EH (cell line): ENCODE results near the gene ARMH3.

ENCODE experiments used
- DNase-seq: peaks from one replicate; pipeline ENCODE4 v3.0.0-alpha.2; 2015; ENCODE audit warnings: low read depth

Gene ARMH3

GRCh38 chr10:101939008-101939648, 116.8 kb downstream of the ARMH3 start:
- DNase-seq: peak; percentile 96

- peak; percentile 94 for DNase-seq
Measured at GRCh38 chr10:101938305-101939007, 117.5 kb downstream of the ARMH3 start.

- no peak for DNase-seq
Measured at GRCh38 chr10:101935431-101935830, 120.5 kb downstream of the ARMH3 start.

GRCh38 chr10:101934686-101935305, 121.2 kb downstream of the ARMH3 start:
- DNase-seq: peak; percentile 10

- DNase-seq: no peak
Measured at GRCh38 chr10:101933976-101934375, 122.0 kb downstream of the ARMH3 start.

- DNase-seq: no peak
Measured at GRCh38 chr10:101932183-101932582, 123.8 kb downstream of the ARMH3 start.

- DNase-seq: no peak
Measured at GRCh38 chr10:101925027-101925426, 130.9 kb downstream of the ARMH3 start.

GRCh38 chr10:101923256-101923655, 132.7 kb downstream of the ARMH3 start:
- no peak for DNase-seq

GRCh38 chr10:101922846-101923245, 133.1 kb downstream of the ARMH3 start:
- no peak for DNase-seq

GRCh38 chr10:101920546-101920945, 135.4 kb downstream of the ARMH3 start:
- DNase-seq: no peak

- no peak for DNase-seq
Measured at GRCh38 chr10:101919026-101919770, 136.8 kb downstream of the ARMH3 start.

- DNase-seq: no peak
Measured at GRCh38 chr10:101912561-101913179, 143.3 kb downstream of the ARMH3 start.

GRCh38 chr10:101906586-101907183, 149.3 kb downstream of the ARMH3 start:
- DNase-seq: no peak

GRCh38 chr10:101905251-101905650, 150.7 kb downstream of the ARMH3 start:
- DNase-seq: no peak

GRCh38 chr10:101903827-101904550, 152.0 kb downstream of the ARMH3 start:
- no peak for DNase-seq

- no peak for DNase-seq
Measured at GRCh38 chr10:101902820-101903145, 153.2 kb downstream of the ARMH3 start.

GRCh38 chr10:101902032-101902819, 153.7 kb downstream of the ARMH3 start:
- no peak for DNase-seq

GRCh38 chr10:101901340-101901739, 154.6 kb downstream of the ARMH3 start:
- DNase-seq: no peak

GRCh38 chr10:101897633-101898032, 158.3 kb downstream of the ARMH3 start:
- DNase-seq: peak; percentile 35

GRCh38 chr10:101896225-101896877, 159.6 kb downstream of the ARMH3 start:
- peak; percentile 23 for DNase-seq
